Gastrocnemius medialis (tissue), 4 donors: ENCODE results near the gene RSPRY1.

Experiments
- CTCF ChIP-seq, 5 experiments: fragments of 450-650 bp in 3 of 5; fragments of 200-600 bp in 2 of 5; sonication (generic) in 2 of 5; IDR thresholded peaks in 4 of 5; conservative IDR thresholded peaks in 1 of 5; 1 replicate in 4 of 5; 2 replicates in 1 of 5; pipeline ENCODE4 v1.5.1; 2016 to 2019; ENCODE audit warnings: antibody characterized with exemption in 5 of 5, mild to moderate bottlenecking in 3 of 5, moderate library complexity in 3 of 5
- POLR2A ChIP-seq, 2 donors: fragments of 450-650 bp; IDR thresholded peaks; one replicate each; pipeline ENCODE4 v1.6.1; 2017; ENCODE audit warnings: antibody characterized with exemption in 2 of 2, mild to moderate bottlenecking in 2 of 2, moderate library complexity in 2 of 2

- TF ChIP-seq CTCF (IDR thresholded peaks at IDR 0.05 in 4 of 5, conservative IDR thresholded peaks at IDR 0.05 in 1 of 5) (no peak), POLR2A (IDR thresholded peaks at IDR 0.05) (no peak)
These were observed 87.7 kb downstream of the RSPRY1 start for GRCh38 chr16:57273826-57274225.
